Prostate gland (tissue), 2 donors: ENCODE data around the gene IFNAR1. TPM values are rescaled to one million over a fixed set of nuclear protein-coding genes. Genes with fewer than 3 reads are reported as not detected.
A peak's percentile ranks its signal among the peaks of the same experiment; 100 is the strongest.

Source experiments
- DNase-seq: peaks from one replicate; pipeline ENCODE4 v3.0.0-alpha.2; 2019; ENCODE audit warnings: low spot score
- H3K27ac ChIP-seq, 2 donors: fragments of 200-600 bp; sonication (generic); 2 replicates each; pipeline ENCODE4 v1.5.1; 2017 to 2019
- H3K27me3 ChIP-seq: fragments of 200-600 bp; sonication (generic); replicated peaks from 2 replicates; pipeline ENCODE4 v1.5.1; 2019; ENCODE audit not compliant: insufficient read depth
- H3K36me3 ChIP-seq, 2 donors: fragments of 200-600 bp; sonication (generic); 1 replicate in 1 of 2; 2 replicates in 1 of 2; pipeline versions ENCODE4 v1.5.1 to v1.8.1; 2017 to 2019
- H3K4me1 ChIP-seq: fragments of 200-600 bp; sonication (generic); replicated peaks from 2 replicates; pipeline ENCODE4 v1.5.1; 2019
- H3K4me3 ChIP-seq, 2 donors: fragments of 200-600 bp; sonication (generic); 2 replicates each; pipeline ENCODE4 v1.5.1; 2017 to 2019
- H3K9me3 ChIP-seq: fragments of 200-600 bp; sonication (generic); 2 replicates; pipeline ENCODE4 v1.5.1; 2017
- POLR2A ChIP-seq: fragments of 450-650 bp; IDR thresholded peaks from one replicate; pipeline ENCODE4 v1.6.1; 2016; ENCODE audit warnings: antibody characterized with exemption, mild to moderate bottlenecking
- POLR2AphosphoS5 ChIP-seq: sonication (generic); formaldehyde crosslinking; IDR thresholded peaks from one replicate; pipeline ENCODE4 v1.6.1; 2017; ENCODE audit warnings: antibody characterized with exemption
- WGBS: methylation state at CpG from one replicate; pipeline ENCODE4 v1.1.5; 2018; 5-methylcytosine and 5-hydroxymethylcytosine counted together
- intact Hi-C: fragments of 100-400 bp; cut with DNase I; formaldehyde crosslinking; loops from one replicate; pipeline ENCODE4 v1.14.2; 2022
- total RNA-seq, 2 donors: library from RNA; depleted of rRNA; stranded (reverse); fragments of >200 nt; gene quantifications; one replicate each; pipeline ENCODE4 v1.1.0, GENCODE V29; 2016
- TF ChIP-seq, protein P1 (sequence below), 4 experiments: fragments of 200-600 bp in 2 of 4; fragments of 450-650 bp in 2 of 4; sonication (generic) in 2 of 4; IDR thresholded peaks; 1 replicate in 3 of 4; 2 replicates in 1 of 4; pipeline ENCODE4 v1.5.1; 2016 to 2019; ENCODE audit warnings: antibody characterized with exemption in 4 of 4, mild to moderate bottlenecking in 2 of 4, moderate library complexity in 2 of 4

The IFNAR1 gene
- total RNA-seq, 2 donors from 2014 or later: 29.8 to 34.4 TPM

DNA sequence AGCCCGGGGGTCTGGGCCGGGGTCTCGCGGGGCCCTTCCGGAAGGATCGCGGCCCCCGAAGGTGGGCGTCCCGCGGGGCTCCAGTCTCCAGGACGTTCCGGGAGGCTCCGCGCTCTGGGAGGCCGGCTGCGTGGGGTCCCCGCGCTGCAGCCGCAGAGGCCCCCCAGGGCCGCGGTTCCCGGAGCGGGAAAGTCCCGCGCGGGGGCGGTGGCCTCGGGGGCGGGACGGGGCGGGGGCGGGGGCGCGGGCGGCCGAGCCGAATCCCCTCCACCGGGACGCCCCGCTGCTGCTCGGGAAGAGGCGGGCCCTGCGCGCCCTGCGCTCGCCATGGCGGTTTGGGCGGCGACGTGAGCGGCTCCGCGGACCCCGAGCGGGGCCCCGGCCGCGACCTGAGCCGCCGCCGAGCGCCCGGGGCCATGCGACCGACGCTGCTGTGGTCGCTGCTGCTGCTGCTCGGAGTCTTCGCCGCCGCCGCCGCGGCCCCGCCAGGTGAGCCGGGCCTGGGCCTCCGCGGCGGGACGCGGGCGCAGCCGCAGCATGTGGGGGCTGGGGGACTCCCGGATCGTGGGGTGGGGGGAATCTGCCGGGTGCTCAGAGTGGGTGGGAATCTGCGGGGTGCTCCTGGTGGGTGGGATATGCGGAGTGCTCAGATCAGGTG, 78.5 kb downstream of the IFNAR1 start, which contains the start of gene IFNGR2:
Gene IFNGR2 (plus strand): TSS at position 286 of the 658 bp plus-strand sequence. CDS start 131 bp downstream, at position 417.
- no peaks in the 10 kb centered on the region for H3K36me3 ChIP-seq
- H3K4me3 ChIP-seq: peak within 1 kb of the TSS; percentile 70 to 77
- WGBS: under 1% methylated on average over 59 of the region's 89 CpGs
- peak; percentile 33 for TF ChIP-seq POLR2A
- TF ChIP-seq, protein P1, sequence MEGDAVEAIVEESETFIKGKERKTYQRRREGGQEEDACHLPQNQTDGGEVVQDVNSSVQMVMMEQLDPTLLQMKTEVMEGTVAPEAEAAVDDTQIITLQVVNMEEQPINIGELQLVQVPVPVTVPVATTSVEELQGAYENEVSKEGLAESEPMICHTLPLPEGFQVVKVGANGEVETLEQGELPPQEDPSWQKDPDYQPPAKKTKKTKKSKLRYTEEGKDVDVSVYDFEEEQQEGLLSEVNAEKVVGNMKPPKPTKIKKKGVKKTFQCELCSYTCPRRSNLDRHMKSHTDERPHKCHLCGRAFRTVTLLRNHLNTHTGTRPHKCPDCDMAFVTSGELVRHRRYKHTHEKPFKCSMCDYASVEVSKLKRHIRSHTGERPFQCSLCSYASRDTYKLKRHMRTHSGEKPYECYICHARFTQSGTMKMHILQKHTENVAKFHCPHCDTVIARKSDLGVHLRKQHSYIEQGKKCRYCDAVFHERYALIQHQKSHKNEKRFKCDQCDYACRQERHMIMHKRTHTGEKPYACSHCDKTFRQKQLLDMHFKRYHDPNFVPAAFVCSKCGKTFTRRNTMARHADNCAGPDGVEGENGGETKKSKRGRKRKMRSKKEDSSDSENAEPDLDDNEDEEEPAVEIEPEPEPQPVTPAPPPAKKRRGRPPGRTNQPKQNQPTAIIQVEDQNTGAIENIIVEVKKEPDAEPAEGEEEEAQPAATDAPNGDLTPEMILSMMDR (IDR thresholded peaks at IDR 0.05): no peak
- intact Hi-C loops: no loop called here
- H3K27me3 ChIP-seq: no peaks in the 10 kb centered on the region
- no peak for DNase-seq
- H3K27ac ChIP-seq: peak within 1 kb of the TSS; percentile 92 to 95
- no peaks in the 10 kb centered on the region for H3K9me3 ChIP-seq
- H3K4me1 ChIP-seq: no peaks in the 10 kb centered on the region

DNA sequence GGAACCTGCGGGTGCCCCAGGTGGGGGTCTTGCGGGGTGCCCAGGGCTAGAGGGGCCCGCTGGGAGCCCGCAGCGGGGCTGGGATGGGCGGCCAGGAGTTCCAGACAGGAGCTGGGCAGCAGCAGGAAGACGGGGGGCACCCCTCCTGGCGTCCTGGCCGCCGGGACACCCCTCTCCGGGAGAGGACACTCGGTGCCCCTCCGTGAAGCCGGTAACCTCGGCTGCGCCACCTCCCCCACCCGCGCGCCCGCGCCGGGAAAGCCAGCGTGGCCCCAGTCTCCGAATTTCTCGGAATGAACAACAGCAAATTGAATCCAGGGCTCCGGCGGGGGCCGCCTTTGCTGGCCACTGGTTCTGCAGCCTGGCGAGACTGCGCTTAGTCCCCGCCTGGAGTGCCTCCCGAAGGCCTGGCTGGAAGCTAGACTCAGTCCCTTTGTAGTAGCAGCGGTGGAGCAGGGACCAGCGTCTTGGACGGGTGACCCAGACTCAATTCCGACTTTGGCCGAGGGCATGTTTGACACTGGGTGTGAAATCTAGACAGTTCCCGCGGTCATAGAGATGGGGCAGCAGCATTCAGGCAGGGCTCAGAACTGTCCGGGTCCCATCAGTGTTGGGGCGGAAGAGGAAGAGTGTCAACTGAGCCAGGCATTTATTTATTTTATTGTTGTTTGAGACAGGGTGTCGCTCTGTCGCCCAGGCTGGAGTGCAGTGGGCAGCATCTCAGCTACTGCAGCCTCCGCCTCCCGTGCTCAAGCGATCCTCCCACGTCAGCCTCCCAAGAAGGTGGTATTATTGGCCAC, 79.2 kb downstream of the IFNAR1 start:
- no peaks in the 10 kb centered on the region for H3K9me3 ChIP-seq
- TF ChIP-seq, protein P1 (IDR thresholded peaks at IDR 0.05): peak in 1 of 4 experiments; percentile 2
- TF ChIP-seq POLR2A (peak; percentile 52), POLR2AphosphoS5 (no peak)
- WGBS: 1% methylated on average over 46 of the region's 47 CpGs
- no peaks in the 10 kb centered on the region for H3K27me3 ChIP-seq
- H3K27ac ChIP-seq: peak overlapping the region; percentile 92 to 95
- DNase-seq: peak; percentile 49
- peak overlapping the region; percentile 70 to 77 for H3K4me3 ChIP-seq
- H3K4me1 ChIP-seq: no peaks in the 10 kb centered on the region
- intact Hi-C loops: no loop called here
- no peaks in the 10 kb centered on the region for H3K36me3 ChIP-seq

- no peak overlapping the region for H3K27ac ChIP-seq
- no peak for DNase-seq
- no peaks in the 10 kb centered on the region for H3K27me3 ChIP-seq
- 48% methylated on average over 5 of the region's 5 CpGs for WGBS
- H3K4me3 ChIP-seq: no peak overlapping the region
- H3K36me3 ChIP-seq: no peaks in the 10 kb centered on the region
- intact Hi-C loops: no loop called here
- TF ChIP-seq POLR2AphosphoS5: no peak
- no peak for TF ChIP-seq POLR2A
- TF ChIP-seq, protein P1 (IDR thresholded peaks at IDR 0.05): no peak
- no peaks in the 10 kb centered on the region for H3K9me3 ChIP-seq
- no peaks in the 10 kb centered on the region for H3K4me1 ChIP-seq
These were observed 81.7 kb downstream of the IFNAR1 start for GRCh38 chr21:33406493-33406892.

Other genes starting within 250 kb of the IFNAR1 start
- 1 to 10 TPM; 5.7 to 7.0 TPM for gene IFNAR2, start 95.0 kb upstream of the IFNAR1 start, total RNA-seq
- 10 to 100 TPM; 29.3 to 30.8 TPM for gene IL10RB, start 58.6 kb upstream of the IFNAR1 start, total RNA-seq
- gene IFNGR2, start 78.4 kb downstream of the IFNAR1 start, total RNA-seq: 100 to 1,000 TPM in 1 of 2 donors, 10 to 100 TPM in 1; 88.1 to 122 TPM
- gene TMEM50B, start 155.0 kb downstream of the IFNAR1 start, total RNA-seq: 10 to 100 TPM; 65.9 to 67.4 TPM
- 1 to 10 TPM; 2.3 to 4.4 TPM for gene DNAJC28, start 166.7 kb downstream of the IFNAR1 start, total RNA-seq
- 10 to 100 TPM; 55.9 to 65.3 TPM for gene GART, start 217.1 kb downstream of the IFNAR1 start, total RNA-seq
- gene SON, start 218.1 kb downstream of the IFNAR1 start, total RNA-seq: 100 to 1,000 TPM; 213 to 222 TPM